GM23248 (cell line): ENCODE results near the gene OMP.

Experiments
- EZH2 ChIP-seq: fragments of 200-600 bp; sonication (generic); IDR thresholded peaks from 2 replicates; pipeline ENCODE4 v1.6.1; 2018; ENCODE audit warnings: antibody characterized with exemption, mild to moderate bottlenecking; ENCODE audit not compliant: insufficient read depth, poor library complexity, severe bottlenecking
- EZH2phosphoT487 ChIP-seq: fragments of 200-600 bp; sonication (generic); IDR thresholded peaks from 2 replicates; pipeline ENCODE4 v1.6.1; 2018; ENCODE audit warnings: antibody characterized with exemption, moderate library complexity, mild to moderate bottlenecking, low read depth; ENCODE audit not compliant: insufficient read depth

- no peak for TF ChIP-seq EZH2
- TF ChIP-seq EZH2phosphoT487, result no peak
These were observed 26.6 kb downstream of the OMP start for GRCh38 chr11:77129069-77129841.
